Left kidney (tissue), 2 donors: ENCODE measurements around the gene NTRK3. TPM values are rescaled to one million over a fixed set of nuclear protein-coding genes. Genes with fewer than 3 reads are reported as not detected.

Experiments
- DNase-seq: peaks from one replicate; pipeline ENCODE4 v3.0.0-alpha.2; 2013
- polyA plus RNA-seq: library from polyadenylated mRNA; unstranded; fragments of 120-200 nt; gene quantifications from one replicate; pipeline ENCODE4 v1.2.1, GENCODE V29; 2013; ENCODE audit not compliant: insufficient read length

Gene NTRK3
- polyA plus RNA-seq, 1 donor: 13.7 TPM

GRCh38 chr15:88121968-88122530, 134.5 kb downstream of the NTRK3 start:
- no peak for DNase-seq

- DNase-seq: no peak
Measured at GRCh38 chr15:88120026-88120425, 136.5 kb downstream of the NTRK3 start.

DNA sequence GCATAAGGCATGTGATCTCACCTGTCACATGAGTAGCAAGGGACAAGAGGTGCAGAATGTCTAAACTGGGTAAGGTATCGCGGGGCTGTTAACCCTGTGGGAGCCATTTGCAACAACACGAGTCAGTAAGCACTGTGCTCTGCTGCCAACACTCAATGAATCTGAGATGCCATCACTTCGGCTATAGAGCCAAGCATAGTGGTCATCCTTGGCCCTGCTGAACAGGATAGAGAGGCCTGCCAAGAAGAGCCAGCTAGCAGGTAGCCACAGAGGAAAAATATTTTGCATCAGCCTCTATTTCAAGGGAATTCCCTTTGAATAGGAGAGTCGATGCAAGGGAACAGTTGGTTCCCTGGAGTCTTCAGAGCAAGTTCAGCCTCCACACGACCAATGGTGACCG, 137.8 kb downstream of the NTRK3 start:
- DNase-seq: no peak

DNA sequence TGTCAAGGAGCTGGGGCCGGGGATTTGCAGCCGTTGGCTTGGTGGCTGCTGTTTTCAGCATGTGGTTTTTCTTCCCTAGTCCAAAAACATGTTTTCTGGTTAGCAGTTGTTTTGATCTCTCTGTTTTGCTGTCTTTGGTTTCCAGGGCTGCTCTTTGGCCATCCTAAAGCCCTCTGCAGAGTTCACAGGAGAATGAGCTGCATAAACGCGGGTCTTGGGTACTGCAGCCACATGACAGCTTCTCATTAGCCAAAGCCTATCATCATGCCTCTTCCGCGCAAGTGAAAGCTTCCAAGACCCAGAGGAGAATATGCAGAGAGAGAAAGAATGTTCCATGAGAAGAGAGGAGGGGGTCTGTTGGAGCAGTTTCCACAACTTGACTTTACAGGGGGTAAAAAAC, 138.5 kb downstream of the NTRK3 start:
- no peak for DNase-seq

- DNase-seq: no peak
Measured at GRCh38 chr15:88115486-88116152, 140.9 kb downstream of the NTRK3 start.

GRCh38 chr15:88113613-88114308, 142.8 kb downstream of the NTRK3 start:
- no peak for DNase-seq

DNA sequence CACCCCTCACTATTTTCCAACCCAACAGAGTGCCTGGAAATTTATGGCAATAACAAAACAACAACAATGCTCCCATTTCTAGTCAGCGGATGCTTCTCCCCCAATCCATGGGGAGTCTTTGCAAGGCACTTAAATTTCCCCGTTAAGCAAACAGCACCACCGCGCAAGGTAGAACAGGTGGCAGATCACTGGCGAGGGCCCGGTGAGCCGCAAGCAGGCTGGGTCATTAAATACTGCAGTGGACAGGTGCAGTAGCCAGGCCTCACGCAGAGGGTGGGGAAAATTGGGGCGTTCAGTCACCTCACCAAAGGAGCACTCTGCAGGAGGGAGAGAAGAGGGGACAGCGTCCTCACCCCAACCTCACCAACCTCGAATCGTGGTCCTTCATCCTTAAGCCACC, 147.5 kb downstream of the NTRK3 start:
- DNase-seq: no peak

- no peak for DNase-seq
Measured at GRCh38 chr15:88108477-88108876, 148.1 kb downstream of the NTRK3 start.

- no peak for DNase-seq
Measured at GRCh38 chr15:88106074-88106473, 150.5 kb downstream of the NTRK3 start.

DNA sequence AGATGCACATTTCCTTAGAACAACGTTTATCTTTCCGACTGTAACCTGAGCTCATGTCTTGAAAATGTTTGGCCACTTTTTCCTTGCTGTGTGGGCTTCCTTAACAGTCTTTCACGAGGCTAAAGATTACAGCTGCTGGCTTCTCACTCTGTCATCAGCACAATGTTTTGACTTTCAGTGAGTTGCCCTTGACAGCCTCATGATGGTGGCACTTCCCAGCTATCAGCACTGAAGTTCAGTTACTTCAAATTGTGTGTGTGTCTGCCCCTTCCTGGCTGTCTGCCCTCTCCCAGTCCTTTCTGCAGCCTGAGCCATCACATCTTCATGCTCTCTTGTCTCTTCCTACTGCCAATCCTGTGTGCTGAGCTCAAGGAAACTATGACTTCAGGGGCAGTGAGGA, 152.2 kb downstream of the NTRK3 start:
- no peak for DNase-seq

GRCh38 chr15:88100181-88100580, 156.4 kb downstream of the NTRK3 start:
- no peak for DNase-seq

DNA sequence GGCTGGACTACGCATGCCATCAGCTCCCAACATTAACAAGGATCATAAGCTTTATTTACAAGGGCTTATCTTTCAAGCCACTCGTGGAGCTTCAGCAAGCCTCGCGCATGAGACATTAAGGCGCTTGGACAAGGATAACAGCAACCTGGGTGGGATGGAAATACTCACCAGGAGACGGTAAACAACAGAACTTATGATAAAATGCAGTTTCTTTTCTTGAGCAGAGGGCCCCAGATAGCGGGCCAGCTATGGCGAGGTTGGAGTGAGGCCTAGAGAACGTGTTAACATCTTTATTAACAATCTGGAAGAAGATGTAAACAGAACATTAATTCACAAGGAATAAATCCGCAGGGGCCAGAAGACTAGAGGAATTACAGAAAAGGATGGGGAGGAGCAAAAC, 158.2 kb downstream of the NTRK3 start:
- no peak for DNase-seq

GRCh38 chr15:88091444-88092016, 165.0 kb downstream of the NTRK3 start:
- DNase-seq: no peak

DNA sequence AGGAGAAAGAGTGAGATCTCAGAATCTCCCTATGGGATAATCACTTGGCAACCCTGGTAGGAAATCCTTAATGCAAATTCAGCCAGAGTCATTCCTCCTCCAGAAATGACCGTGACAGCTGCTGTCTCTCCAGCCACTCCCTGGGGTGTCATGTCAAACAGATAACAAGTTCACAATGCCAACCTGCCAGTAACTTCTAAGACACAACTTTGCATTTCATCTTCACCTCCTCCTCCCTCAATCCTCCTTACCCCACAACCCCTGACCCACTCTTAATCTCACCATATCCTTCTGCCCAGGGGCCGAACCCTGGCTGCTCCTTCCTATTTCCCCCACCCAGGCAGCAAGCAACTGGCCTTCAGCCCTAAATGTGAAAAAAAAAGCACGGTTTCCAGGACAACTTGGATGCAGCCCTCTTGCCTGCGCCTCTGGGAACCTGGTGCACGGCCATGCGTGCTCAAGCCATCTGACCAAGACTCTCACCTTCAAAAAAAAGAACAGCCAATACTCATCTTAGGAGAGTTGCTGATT, 166.0 kb downstream of the NTRK3 start:
- DNase-seq: no peak

GRCh38 chr15:88089731-88090130, 166.8 kb downstream of the NTRK3 start:
- no peak for DNase-seq

GRCh38 chr15:88089024-88089620, 167.4 kb downstream of the NTRK3 start:
- no peak for DNase-seq

DNA sequence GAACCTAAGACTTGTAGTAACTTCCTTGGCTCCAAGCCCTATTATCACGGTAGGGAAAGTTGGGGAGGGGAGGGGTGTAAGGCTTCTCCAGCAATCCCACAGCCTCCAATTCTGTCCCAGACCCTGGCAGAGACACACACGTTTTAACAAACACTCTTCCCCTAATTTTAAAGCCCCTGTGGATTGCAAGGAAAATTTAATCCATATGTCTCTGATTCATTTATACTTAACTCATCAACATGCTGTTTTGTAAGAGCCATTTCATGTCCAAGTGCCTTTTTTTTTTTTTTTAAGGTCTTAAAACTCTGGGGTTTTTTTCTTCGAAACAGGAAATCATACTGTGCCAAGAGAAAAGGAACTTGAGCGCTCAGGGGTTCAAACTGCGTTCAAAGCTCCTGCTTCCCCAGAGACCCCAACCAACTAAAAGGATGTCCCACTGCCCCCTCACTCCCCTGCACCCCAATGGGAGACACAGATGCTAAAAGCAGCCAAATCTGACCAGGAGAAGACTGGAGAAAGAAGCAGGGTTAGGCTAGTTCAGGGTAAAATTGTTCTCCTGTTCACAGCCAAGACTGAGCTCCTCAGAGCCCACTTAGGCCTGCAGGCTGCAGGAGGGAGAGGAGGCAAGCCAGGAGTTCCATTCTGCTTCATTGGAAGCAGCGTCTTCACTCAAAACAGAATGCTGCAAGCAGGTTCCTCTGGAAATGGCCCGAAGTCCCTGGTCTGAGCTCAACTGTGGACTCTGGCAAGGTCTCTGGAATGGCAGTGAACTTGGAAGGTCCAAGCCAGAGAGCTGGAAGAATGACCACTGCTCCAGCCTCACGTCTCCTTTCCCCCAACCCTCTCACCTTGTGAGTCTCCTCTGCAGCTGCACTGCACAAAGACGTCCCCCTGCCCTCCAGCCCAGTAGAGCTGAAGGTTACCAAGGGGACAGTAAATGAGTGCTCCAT, 172.5 kb downstream of the NTRK3 start:
- peak; percentile 19 for DNase-seq

DNA sequence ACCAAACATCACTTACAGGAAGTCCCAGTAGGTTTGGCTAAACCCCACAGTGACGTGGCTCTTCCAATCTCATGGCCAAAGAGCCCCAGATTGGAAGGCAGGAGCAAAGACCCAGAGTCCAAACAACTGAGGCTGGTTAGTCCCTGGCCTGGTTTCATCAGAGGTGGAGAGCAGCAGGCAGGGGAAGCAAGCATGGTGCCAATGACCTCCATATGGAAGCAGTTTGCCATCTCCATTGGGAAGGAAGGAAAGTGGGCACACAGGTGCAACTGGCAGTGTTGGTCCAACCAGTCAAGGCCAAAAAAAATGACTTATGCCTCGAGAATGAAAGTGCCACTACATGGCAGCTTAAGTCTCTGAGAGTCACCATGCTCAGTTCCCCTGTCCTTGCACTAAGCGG, 175.9 kb downstream of the NTRK3 start:
- no peak for DNase-seq

GRCh38 chr15:88077296-88078020, 179.1 kb downstream of the NTRK3 start:
- no peak for DNase-seq

- DNase-seq: no peak
Measured at GRCh38 chr15:88076328-88076727, 180.2 kb downstream of the NTRK3 start.

- no peak for DNase-seq
Measured at GRCh38 chr15:88075102-88075501, 181.4 kb downstream of the NTRK3 start.
